GM23248 (cell line): Measurements from ENCODE around the gene ALDH6A1. TPM values are rescaled to one million over a fixed set of nuclear protein-coding genes. Genes with fewer than 3 reads are reported as not detected.

Experiments used
- DNase-seq: peaks from one replicate; pipeline ENCODE4 v3.0.0-alpha.2; 2015
- H2AFZ ChIP-seq: fragments of 200-600 bp; sonication (generic); 2 replicates; pipeline ENCODE4 v1.6.1; 2016; ENCODE audit warnings: antibody characterized with exemption
- H3F3A ChIP-seq: fragments of 200-600 bp; sonication (generic); 2 replicates; pipeline ENCODE4 v1.6.1; 2016; ENCODE audit warnings: mild to moderate bottlenecking, antibody characterized with exemption, mixed run types; ENCODE audit not compliant: insufficient read depth
- H3K27ac ChIP-seq: fragments of 200-600 bp; sonication (generic); 2 replicates; pipeline ENCODE4 v1.5.1; 2016; ENCODE audit warnings: mild to moderate bottlenecking
- H3K27me3 ChIP-seq: fragments of 200-600 bp; sonication (generic); replicated peaks from 2 replicates; pipeline ENCODE4 v1.6.1; 2016; ENCODE audit warnings: mild to moderate bottlenecking; ENCODE audit not compliant: insufficient read depth
- H3K36me3 ChIP-seq: fragments of 200-600 bp; sonication (generic); 2 replicates; pipeline ENCODE4 v1.6.1; 2016; ENCODE audit warnings: low read depth, mild to moderate bottlenecking
- H3K4me1 ChIP-seq: fragments of 200-600 bp; sonication (generic); 2 replicates; pipeline ENCODE4 v1.6.1; 2016; ENCODE audit warnings: mild to moderate bottlenecking; ENCODE audit not compliant: insufficient read depth
- H3K4me2 ChIP-seq: fragments of 200-600 bp; sonication (generic); one replicate; pipeline ENCODE4 v1.6.1; 2016; ENCODE audit warnings: mild to moderate bottlenecking; ENCODE audit not compliant: unreplicated experiment
- H3K4me3 ChIP-seq: fragments of 200-600 bp; sonication (generic); 2 replicates; pipeline ENCODE4 v1.5.1; 2016; ENCODE audit warnings: mild to moderate bottlenecking
- H3K79me2 ChIP-seq: fragments of 200-600 bp; sonication (generic); 2 replicates; pipeline ENCODE4 v1.6.1; 2016; ENCODE audit warnings: mild to moderate bottlenecking; ENCODE audit not compliant: insufficient read depth
- H3K9ac ChIP-seq: fragments of 200-600 bp; sonication (generic); 2 replicates; pipeline ENCODE4 v1.6.1; 2016; ENCODE audit warnings: mild to moderate bottlenecking
- H3K9me2 ChIP-seq: fragments of 200-600 bp; sonication (generic); 2 replicates; pipeline ENCODE4 v1.6.1; 2016; ENCODE audit warnings: mixed run types, mild to moderate bottlenecking, moderate library complexity; ENCODE audit not compliant: insufficient read depth
- H3K9me3 ChIP-seq: fragments of 200-600 bp; sonication (generic); one replicate; pipeline ENCODE4 v1.6.1; 2017; ENCODE audit warnings: low read depth
- H4K20me1 ChIP-seq: fragments of 200-600 bp; sonication (generic); 2 replicates; pipeline ENCODE4 v1.6.0; 2016; ENCODE audit not compliant: insufficient read depth
- EZH2 ChIP-seq: fragments of 200-600 bp; sonication (generic); IDR thresholded peaks from 2 replicates; pipeline ENCODE4 v1.6.1; 2018; ENCODE audit warnings: antibody characterized with exemption, mild to moderate bottlenecking; ENCODE audit not compliant: insufficient read depth, poor library complexity, severe bottlenecking
- EZH2phosphoT487 ChIP-seq: fragments of 200-600 bp; sonication (generic); IDR thresholded peaks from 2 replicates; pipeline ENCODE4 v1.6.1; 2018; ENCODE audit warnings: antibody characterized with exemption, moderate library complexity, mild to moderate bottlenecking, low read depth; ENCODE audit not compliant: insufficient read depth
- WGBS, 2 experiments: methylation state at CpG; one replicate each; pipeline ENCODE4 v1.1.6; 2015 to 2017; ENCODE audit warnings: low lambda C conversion rate in 2 of 2, low coverage in 1 of 2; ENCODE audit errors: missing lambda C conversion rate in 2 of 2; 5-methylcytosine and 5-hydroxymethylcytosine counted together
- in situ Hi-C: fragments of 300-500 bp; cut with MboI; formaldehyde crosslinking; loops from 2 replicates; pipeline ENCODE4 v1.15.0; 2020
- polyA plus RNA-seq: library from polyadenylated mRNA; unstranded; fragments of >200 nt; fragmentation: Nextera tagmentation; extraction: Ambion mirVana; gene quantifications from 2 replicates; pipeline ENCODE4 v1.2.1, GENCODE V29; 2016
- total RNA-seq: library from RNA; depleted of rRNA; stranded (reverse); fragments of >200 nt; shearing (Covaris generic); gene quantifications from 2 replicates; pipeline ENCODE4 v1.2.3, GENCODE V29; 2014

The ALDH6A1 gene
- total and polyA plus RNA-seq, 2 experiments from 2014 or later, result 13.8 to 21.0 TPM

GRCh38 chr14:74085047-74085637 is 889 bp upstream of the ALDH6A1 start:
- Histone ChIP-seq H3K36me3 (no peaks in the 10 kb centered on the region), H2AFZ (peak overlapping the region; percentile 86), H3K9me3 (no peaks in the 10 kb centered on the region), H3K9me2 (no peaks in the 10 kb centered on the region), H3K4me2 (peak overlapping the region; percentile 85), H3F3A (no peaks in the 10 kb centered on the region), H4K20me1 (no peaks in the 10 kb centered on the region), H3K4me1 (peaks cover 16% of the 10 kb centered on the region), H3K9ac (peak overlapping the region; percentile 87), H3K27me3 (no peaks in the 10 kb centered on the region), H3K4me3 (peak overlapping the region; percentile 84), H3K79me2 (peaks cover 32% of the 10 kb centered on the region), H3K27ac (peak overlapping the region; percentile 74)
- WGBS, 2 experiments, result 0 to 2% methylated on average over 26 of the region's 26 CpGs
- DNase-seq, result peak; percentile 80
- no peak for TF ChIP-seq EZH2phosphoT487
- TF ChIP-seq EZH2, result no peak
- in situ Hi-C loops, result no loop called here

GRCh38 chr14:74083784-74084276 is 423 bp downstream of the ALDH6A1 start:
- no peaks in the 10 kb centered on the region for H3K36me3 ChIP-seq
- peak overlapping the region; percentile 49 for H3K27ac ChIP-seq
- H3K79me2 ChIP-seq, result peaks cover 32% of the 10 kb centered on the region
- H3K27me3 ChIP-seq, result no peaks in the 10 kb centered on the region
- peak overlapping the region; percentile 88 for H3K4me2 ChIP-seq
- WGBS, 2 experiments, result 2% methylated on average over 15 of the region's 15 CpGs
- no peaks in the 10 kb centered on the region for H3F3A ChIP-seq
- peak overlapping the region; percentile 83 for H3K4me3 ChIP-seq
- no peaks in the 10 kb centered on the region for H3K9me3 ChIP-seq
- peak overlapping the region; percentile 88 for H3K9ac ChIP-seq
- DNase-seq, result no peak
- H3K9me2 ChIP-seq, result no peaks in the 10 kb centered on the region
- H3K4me1 ChIP-seq, result peaks cover 16% of the 10 kb centered on the region
- no peak for TF ChIP-seq EZH2
- no peaks in the 10 kb centered on the region for H4K20me1 ChIP-seq
- in situ Hi-C loops, result no loop called here
- peak overlapping the region; percentile 98 for H2AFZ ChIP-seq

GRCh38 chr14:74083161-74083560 is 1.1 kb downstream of the ALDH6A1 start:
- peak overlapping the region; percentile 83 for H3K4me3 ChIP-seq
- H2AFZ ChIP-seq, result peak overlapping the region; percentile 98
- H3K4me1 ChIP-seq, result peaks cover 16% of the 10 kb centered on the region
- H3K27me3 ChIP-seq, result no peaks in the 10 kb centered on the region
- H3K9me3 ChIP-seq, result no peaks in the 10 kb centered on the region
- TF ChIP-seq EZH2phosphoT487 (no peak), EZH2 (no peak)
- H3K4me2 ChIP-seq, result peak overlapping the region; percentile 88
- H3K27ac ChIP-seq, result no peak overlapping the region
- H3F3A ChIP-seq, result no peaks in the 10 kb centered on the region
- peak; percentile 13 for DNase-seq
- in situ Hi-C loops, result no loop called here
- WGBS, 2 experiments, result 69 to 70% methylated on average over 3 of the region's 3 CpGs
- peaks cover 26% of the 10 kb centered on the region for H3K79me2 ChIP-seq
- no peaks in the 10 kb centered on the region for H3K36me3 ChIP-seq
- H3K9ac ChIP-seq, result peak overlapping the region; percentile 88
- no peaks in the 10 kb centered on the region for H4K20me1 ChIP-seq
- no peaks in the 10 kb centered on the region for H3K9me2 ChIP-seq

GRCh38 chr14:74081491-74081890 is 2.8 kb downstream of the ALDH6A1 start:
- no peak for TF ChIP-seq EZH2phosphoT487
- TF ChIP-seq EZH2, result no peak
- no peaks in the 10 kb centered on the region for H4K20me1 ChIP-seq
- no peaks in the 10 kb centered on the region for H3K9me3 ChIP-seq
- in situ Hi-C loops, result no loop called here
- H3K36me3 ChIP-seq, result no peaks in the 10 kb centered on the region
- WGBS, 2 experiments, result 96 to 98% methylated on average over 3 of the region's 3 CpGs
- no peak overlapping the region for H3K27ac ChIP-seq
- DNase-seq, result no peak
- no peak overlapping the region for H3K9ac ChIP-seq
- H3K4me1 ChIP-seq, result peaks cover 16% of the 10 kb centered on the region
- H3K27me3 ChIP-seq, result no peaks in the 10 kb centered on the region
- H3K79me2 ChIP-seq, result peaks cover 10% of the 10 kb centered on the region
- H2AFZ ChIP-seq, result no peak overlapping the region
- H3K4me2 ChIP-seq, result no peak overlapping the region
- H3K9me2 ChIP-seq, result no peaks in the 10 kb centered on the region
- H3K4me3 ChIP-seq, result no peak overlapping the region
- H3F3A ChIP-seq, result no peaks in the 10 kb centered on the region
